ENCODE results near the gene LSAMP.

DNA sequence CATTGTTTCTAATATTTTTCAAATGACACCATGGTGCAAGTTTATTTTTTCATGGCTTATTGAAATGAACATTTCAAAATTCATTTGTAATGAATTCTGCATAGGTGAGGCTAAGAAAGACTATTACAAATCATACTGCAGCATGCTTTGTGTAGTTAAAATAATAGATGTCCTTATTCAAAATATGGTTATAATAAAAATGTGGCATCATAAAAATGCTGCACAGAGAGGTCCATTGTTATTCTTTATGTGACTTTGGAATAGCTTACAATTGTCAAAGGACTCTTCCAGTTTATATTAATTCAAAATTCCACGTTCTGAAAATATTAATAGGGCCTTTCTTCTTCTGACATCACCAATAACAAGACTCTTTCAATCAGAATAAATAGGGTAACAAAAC, 599.3 kb downstream of the LSAMP start:
- TF ChIP-seq, protein P1, sequence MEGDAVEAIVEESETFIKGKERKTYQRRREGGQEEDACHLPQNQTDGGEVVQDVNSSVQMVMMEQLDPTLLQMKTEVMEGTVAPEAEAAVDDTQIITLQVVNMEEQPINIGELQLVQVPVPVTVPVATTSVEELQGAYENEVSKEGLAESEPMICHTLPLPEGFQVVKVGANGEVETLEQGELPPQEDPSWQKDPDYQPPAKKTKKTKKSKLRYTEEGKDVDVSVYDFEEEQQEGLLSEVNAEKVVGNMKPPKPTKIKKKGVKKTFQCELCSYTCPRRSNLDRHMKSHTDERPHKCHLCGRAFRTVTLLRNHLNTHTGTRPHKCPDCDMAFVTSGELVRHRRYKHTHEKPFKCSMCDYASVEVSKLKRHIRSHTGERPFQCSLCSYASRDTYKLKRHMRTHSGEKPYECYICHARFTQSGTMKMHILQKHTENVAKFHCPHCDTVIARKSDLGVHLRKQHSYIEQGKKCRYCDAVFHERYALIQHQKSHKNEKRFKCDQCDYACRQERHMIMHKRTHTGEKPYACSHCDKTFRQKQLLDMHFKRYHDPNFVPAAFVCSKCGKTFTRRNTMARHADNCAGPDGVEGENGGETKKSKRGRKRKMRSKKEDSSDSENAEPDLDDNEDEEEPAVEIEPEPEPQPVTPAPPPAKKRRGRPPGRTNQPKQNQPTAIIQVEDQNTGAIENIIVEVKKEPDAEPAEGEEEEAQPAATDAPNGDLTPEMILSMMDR (IDR thresholded peaks at IDR 0.05 in 2 of 3, conservative IDR thresholded peaks at IDR 0.05 in 1 of 3; ENCODE audit: insufficient read depth in 2 of 3, low read depth in 1 of 3, low read length in 3 of 3) = no peak
- TF ChIP-seq EZH2 (IDR thresholded peaks at IDR 0.05; ENCODE audit: borderline replicate concordance, low read depth, low read length) (no peak), BRCA1 (IDR thresholded peaks at IDR 0.05) (no peak), BRCA1 (CRISPR knock-in tag; IDR thresholded peaks at IDR 0.05) (no peak), COPS2 (conservative IDR thresholded peaks at IDR 0.05) (no peak)
